Esophagus (tissue), 2 donors: ENCODE measurements around the gene PRSS57. TPM values are rescaled to one million over a fixed set of nuclear protein-coding genes. Genes with fewer than 3 reads are reported as not detected.
"Not testable (repeated sequence)": the region's sequence is repeated elsewhere in the genome, so short reads cannot be mapped to it uniquely, and the experiment has no call there.

Experiments used
- H3K27ac ChIP-seq, 2 donors: one replicate each; pipeline ENCODE4 v1.5.1; 2013; ENCODE audit warnings: low read depth in 2 of 2, mild to moderate bottlenecking in 2 of 2, inconsistent platforms in 1 of 2, low read length in 1 of 2, moderate library complexity in 1 of 2
- H3K27me3 ChIP-seq, 2 donors: one replicate each; pipeline ENCODE4 v1.6.1; 2013; ENCODE audit warnings: low read length in 2 of 2, control low read depth in 1 of 2, mild to moderate bottlenecking in 1 of 2; ENCODE audit not compliant: insufficient read depth in 2 of 2, control insufficient read depth in 1 of 2
- H3K36me3 ChIP-seq, 2 donors: one replicate each; pipeline ENCODE4 v1.6.1; 2013; ENCODE audit warnings: low read length in 1 of 2; ENCODE audit not compliant: control insufficient read depth in 2 of 2, insufficient read depth in 2 of 2
- H3K4me1 ChIP-seq, 2 donors: one replicate each; pipeline ENCODE4 v1.6.1; 2013; ENCODE audit warnings: low read length in 1 of 2; ENCODE audit not compliant: control insufficient read depth in 2 of 2, insufficient read depth in 2 of 2
- H3K4me3 ChIP-seq, 2 donors: one replicate each; pipeline ENCODE4 v1.5.1; 2013; ENCODE audit warnings: low read length in 2 of 2, mild to moderate bottlenecking in 2 of 2, low read depth in 1 of 2, moderate library complexity in 1 of 2
- H3K9me3 ChIP-seq, 2 donors: one replicate each; pipeline ENCODE4 v1.6.1; 2013; ENCODE audit warnings: mild to moderate bottlenecking in 2 of 2, low read depth in 1 of 2, low read length in 1 of 2, moderate library complexity in 1 of 2; ENCODE audit not compliant: control insufficient read depth in 2 of 2, insufficient read depth in 1 of 2
- WGBS, 2 donors: extraction: QIAGEN DNeasy Blood & Tissue Kit; methylation state at CpG; one replicate each; pipeline ENCODE4 v1.1.7; 2013; 5-methylcytosine and 5-hydroxymethylcytosine counted together
- polyA plus RNA-seq, 2 donors: library from polyadenylated mRNA; stranded (reverse); fragments of 200-250 nt; gene quantifications; one replicate each; pipeline ENCODE4 v1.2.3, GENCODE V29; 2013
- donor health status: healthy with polysubstance abuse.
- donor health status: Bipolar disorder and iron deficiency.

Gene PRSS57
- polyA plus RNA-seq, 2 donors = not detected

DNA sequence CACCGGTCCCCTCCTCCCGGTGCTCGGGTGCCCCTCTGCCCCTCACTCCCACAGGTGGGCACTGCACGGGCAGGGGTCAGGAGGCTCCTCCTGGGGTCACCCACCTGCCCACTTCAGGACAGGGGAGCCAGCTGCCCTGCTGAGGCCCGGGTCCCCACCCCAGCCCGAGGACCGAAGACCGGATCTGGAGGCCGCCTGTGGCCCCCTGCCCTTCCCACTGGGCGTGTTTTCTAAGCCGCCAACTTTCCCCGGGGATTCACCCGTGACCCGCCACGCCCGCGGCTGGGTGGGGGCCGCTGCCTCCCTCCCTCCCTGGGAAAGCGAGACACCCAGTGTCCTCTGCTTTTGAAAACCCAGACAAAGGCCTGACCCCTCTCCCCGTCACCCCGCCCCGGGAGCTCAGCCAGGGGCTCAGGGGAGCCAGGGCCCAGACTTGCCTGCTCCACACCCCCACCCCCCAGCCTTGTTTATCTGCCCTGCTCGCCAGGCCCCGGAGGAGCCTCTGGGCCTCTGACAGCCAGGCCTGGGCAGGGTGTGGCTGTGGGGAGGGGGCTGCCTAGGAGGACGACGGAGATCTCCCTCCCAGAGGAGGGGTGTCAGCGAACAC, 14.8 kb upstream of the PRSS57 start:
- Histone ChIP-seq H3K9me3 (peaks cover 0 to 2% of the 10 kb centered on the region in 2 donors), H3K27ac (peak overlapping the region; percentile 63 to 69), H3K27me3 (peaks cover 0 to 3% of the 10 kb centered on the region in 2 donors), H3K4me3 (peak overlapping the region; percentile 51 to 58), H3K36me3 (no peaks in the 10 kb centered on the region), H3K4me1 (peaks cover 0 to 7% of the 10 kb centered on the region in 2 donors)
- 12 to 16% methylated on average over 25 to 27 of the region's 27 CpGs for WGBS, 2 donors

- peaks cover 0 to 3% of the 10 kb centered on the region in 2 donors for H3K27me3 ChIP-seq
- H3K9me3 ChIP-seq = peaks cover 0 to 2% of the 10 kb centered on the region in 2 donors
- H3K27ac ChIP-seq = peak overlapping the region; percentile 63 to 69
- peak overlapping the region; percentile 51 to 58 for H3K4me3 ChIP-seq
- WGBS, 2 donors = 2 to 3% methylated on average over 52 to 78 of the region's 78 CpGs
- peaks cover 0 to 7% of the 10 kb centered on the region in 2 donors for H3K4me1 ChIP-seq
- H3K36me3 ChIP-seq = no peaks in the 10 kb centered on the region
Measured at GRCh38 chr19:709196-709964, 14.1 kb upstream of the PRSS57 start.

- Histone ChIP-seq H3K27me3 (peaks cover 0 to 3% of the 10 kb centered on the region in 2 donors), H3K9me3 (peaks cover 6% of the 10 kb centered on the region in 2 donors), H3K36me3 (no peaks in the 10 kb centered on the region), H3K4me1 (peaks cover 0 to 10% of the 10 kb centered on the region in 2 donors), H3K27ac (peak within 1 kb of the TSS; percentile 63 to 69), H3K4me3 (peak within 1 kb of the TSS; percentile 51 to 58)
- WGBS, 2 donors = 7 to 15% methylated on average over 42 to 80 of the region's 93 CpGs
Measured at GRCh38 chr19:708154-709143, 13.2 kb upstream of the PRSS57 start, which contains the start of gene PALM. PALM (plus strand) TSS chr19:708935; CDS start chr19:709147, 212 bp downstream.

DNA sequence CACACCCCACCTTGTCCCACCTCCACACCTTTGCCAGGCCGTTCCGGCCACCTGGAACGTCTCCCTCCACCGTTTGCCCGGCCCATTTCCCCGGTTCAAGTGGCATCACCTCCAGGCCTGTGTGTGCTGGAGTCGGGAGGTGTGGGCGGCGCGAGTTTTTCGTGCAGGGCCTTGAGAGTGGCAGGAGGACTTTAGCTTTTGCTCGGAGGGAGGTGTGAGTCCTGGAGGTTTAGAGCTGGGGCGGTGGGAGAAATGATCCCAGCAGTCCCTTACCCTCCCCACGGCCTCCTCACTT, 9.1 kb upstream of the PRSS57 start:
- H3K27ac ChIP-seq = no peak overlapping the region
- H3K36me3 ChIP-seq = no peaks in the 10 kb centered on the region
- H3K27me3 ChIP-seq = no peaks in the 10 kb centered on the region
- 30 to 31% methylated on average over 14 of the region's 14 CpGs for WGBS, 2 donors
- H3K4me1 ChIP-seq = peaks cover 0 to 2% of the 10 kb centered on the region in 2 donors
- H3K4me3 ChIP-seq = no peak overlapping the region
- peaks cover 6% of the 10 kb centered on the region in 2 donors for H3K9me3 ChIP-seq

- Histone ChIP-seq H3K36me3 (no peaks in the 10 kb centered on the region), H3K27me3 (no peaks in the 10 kb centered on the region), H3K27ac (no peak overlapping the region), H3K9me3 (peaks cover 6% of the 10 kb centered on the region in 2 donors), H3K4me1 (peaks cover 0 to 2% of the 10 kb centered on the region in 2 donors), H3K4me3 (no peak overlapping the region)
- 11 to 13% methylated on average over 36 to 50 of the region's 50 CpGs for WGBS, 2 donors
Measured at GRCh38 chr19:703651-704446, 8.6 kb upstream of the PRSS57 start.

DNA sequence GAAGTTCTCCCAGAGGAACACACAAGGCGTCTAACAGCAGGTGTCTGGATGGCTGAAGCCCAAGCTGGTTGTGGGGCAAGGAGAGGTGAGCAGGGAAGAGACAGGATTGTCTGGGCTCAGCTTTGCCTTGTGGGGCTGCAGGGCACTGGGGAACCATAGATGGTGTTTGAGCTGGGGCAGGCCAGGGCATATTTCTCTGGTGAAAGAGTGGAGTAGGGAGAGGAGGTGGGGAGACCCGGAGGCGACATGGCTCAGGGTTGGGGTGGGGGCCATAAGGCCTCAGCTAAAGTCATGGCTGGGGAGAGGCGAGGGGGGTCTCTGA, 8.0 kb upstream of the PRSS57 start:
- H3K27me3 ChIP-seq = no peaks in the 10 kb centered on the region
- H3K4me3 ChIP-seq = no peak overlapping the region
- 29 to 36% methylated on average over 4 of the region's 4 CpGs for WGBS, 2 donors

DNA sequence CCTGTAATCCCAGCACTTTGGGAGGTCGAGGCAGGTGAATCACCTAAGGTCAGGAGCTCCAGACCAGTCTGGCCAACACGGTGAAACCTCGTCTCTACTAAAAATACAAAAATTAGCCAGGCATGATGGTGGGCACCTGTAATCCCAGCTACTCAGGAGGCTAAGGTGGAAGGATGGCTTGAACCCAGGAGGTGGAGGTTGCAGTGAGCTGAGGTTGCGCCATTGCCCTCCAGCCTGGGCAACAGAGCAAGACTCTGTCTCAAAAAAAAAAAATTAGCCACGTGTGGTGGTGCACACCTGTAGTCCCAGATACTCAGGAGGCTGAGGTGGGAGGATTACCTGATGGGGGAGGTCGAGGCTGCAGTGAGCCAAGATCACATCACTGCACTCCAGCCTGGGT, 7.6 kb upstream of the PRSS57 start:
- not testable (repeated sequence) for H3K9me3 ChIP-seq, H3K4me1 ChIP-seq, H3K27me3 ChIP-seq, H3K4me3 ChIP-seq, H3K36me3 ChIP-seq, H3K27ac ChIP-seq
- 75 to 77% methylated on average over 6 of the region's 6 CpGs for WGBS, 2 donors

More for the DNA sequence above, 8.0 kb upstream of the PRSS57 start:
- Histone ChIP-seq H3K4me1 (peaks cover 0 to 2% of the 10 kb centered on the region in 2 donors), H3K9me3 (peaks cover 6% of the 10 kb centered on the region in 2 donors), H3K36me3 (no peaks in the 10 kb centered on the region), H3K27ac (no peak overlapping the region)

GRCh38 chr19:699885-700284, 4.6 kb upstream of the PRSS57 start:
- not testable (repeated sequence) for H3K4me1 ChIP-seq, H3K9me3 ChIP-seq, H3K27me3 ChIP-seq, H3K4me3 ChIP-seq, H3K36me3 ChIP-seq, H3K27ac ChIP-seq
- WGBS, 2 donors = 66 to 73% methylated on average over 11 to 14 of the region's 14 CpGs

DNA sequence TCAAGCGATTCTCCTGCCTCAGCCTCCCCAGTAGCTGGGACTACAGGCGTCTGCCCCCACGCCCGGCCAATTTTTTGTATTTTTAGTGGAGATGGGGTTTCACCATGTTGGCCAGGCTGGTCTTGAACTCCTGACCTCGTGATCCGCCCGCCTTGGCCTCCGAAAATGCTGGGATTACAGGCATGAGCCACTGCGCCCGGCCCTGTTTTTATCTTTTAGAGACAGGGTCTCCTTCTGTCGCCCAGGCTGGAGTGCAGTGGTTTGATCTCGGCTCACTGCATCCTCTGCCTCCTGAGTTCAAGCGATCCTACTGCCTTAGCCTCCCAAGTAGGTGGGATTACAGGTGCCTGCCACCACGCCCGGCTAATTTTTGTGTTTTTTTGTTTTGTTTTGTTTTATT, 3.3 kb upstream of the PRSS57 start:
- H3K27ac ChIP-seq, H3K36me3 ChIP-seq, H3K27me3 ChIP-seq, H3K4me3 ChIP-seq, H3K4me1 ChIP-seq, H3K9me3 ChIP-seq: not testable (repeated sequence)
- WGBS, 2 donors = 90 to 93% methylated on average over 15 of the region's 15 CpGs
